Adrenal gland (tissue), 12 donors: Measurements from ENCODE around the gene CAVIN1. TPM values are rescaled to one million over a fixed set of nuclear protein-coding genes. Genes with fewer than 3 reads are reported as not detected.

Experiments
- DNase-seq, 7 donors: peaks; one replicate each; pipeline ENCODE4 v3.0.0-alpha.2; 2019 to 2020
- H3K27ac ChIP-seq, 5 donors: fragments of 200-600 bp; sonication (generic) in 4 of 5; 1 replicate in 3 of 5; 2 replicates in 2 of 5; pipeline versions ENCODE4 v1.5.1 to v1.8.0; 2016 to 2020; ENCODE audit warnings: mild to moderate bottlenecking in 1 of 5
- H3K27me3 ChIP-seq: fragments of 200-600 bp; 2 replicates; pipeline ENCODE4 v1.8.0; 2021
- H3K36me3 ChIP-seq, 2 donors: fragments of 200-600 bp; replicated peaks in 1 of 2; 1 replicate in 1 of 2; 2 replicates in 1 of 2; pipeline versions ENCODE4 v1.5.1 to v1.8.0; 2018 to 2022
- H3K4me1 ChIP-seq, 2 donors: fragments of 200-600 bp; replicated peaks in 1 of 2; 1 replicate in 1 of 2; 2 replicates in 1 of 2; pipeline versions ENCODE4 v1.5.1 to v1.8.0; 2018 to 2021
- H3K4me3 ChIP-seq, 4 donors: fragments of 200-600 bp; sonication (generic) in 3 of 4; one replicate each; pipeline ENCODE4 v1.5.1; 2016 to 2018
- H3K9me3 ChIP-seq, 3 donors: fragments of 200-600 bp; sonication (generic) in 1 of 3; replicated peaks in 1 of 3; 1 replicate in 2 of 3; 2 replicates in 1 of 3; pipeline versions ENCODE4 v1.5.1 to v1.8.0; 2016 to 2021
- CTCF ChIP-seq, 6 experiments: fragments of 450-650 bp in 4 of 6; fragments of 200-600 bp in 2 of 6; sonication (generic) in 1 of 6; IDR thresholded peaks; 1 replicate in 5 of 6; 2 replicates in 1 of 6; pipeline versions ENCODE4 v1.5.1 to v1.8.0; 2016 to 2021; ENCODE audit warnings: antibody characterized with exemption in 6 of 6, mild to moderate bottlenecking in 2 of 6, moderate library complexity in 1 of 6
- POLR2A ChIP-seq, 2 donors: fragments of 450-650 bp; IDR thresholded peaks; one replicate each; pipeline ENCODE4 v1.6.1; 2017; ENCODE audit warnings: antibody characterized with exemption in 2 of 2, mild to moderate bottlenecking in 2 of 2, moderate library complexity in 1 of 2
- WGBS, 4 donors: extraction: QIAGEN DNeasy Blood & Tissue Kit in 2 of 4; methylation state at CpG; one replicate each; pipeline versions ENCODE4 v1.1.5 to v1.1.7; 2013 to 2017; 5-methylcytosine and 5-hydroxymethylcytosine counted together
- intact Hi-C, 2 donors: fragments of 100-400 bp; cut with DNase I; formaldehyde crosslinking; loops; one replicate each; pipeline versions ENCODE4 v1.14.1 to v1.15.0; 2022 to 2023
- polyA plus RNA-seq, 3 donors: library from polyadenylated mRNA; stranded (reverse); fragments of 200-250 nt in 2 of 3; fragments of 350-450 nt in 1 of 3; fragmentation: Illumina TruSeq in 1 of 3; extraction: RNeasy Lipid Tissue Mini Kit (QIAGEN cat#74804) in 1 of 3; gene quantifications; one replicate each; pipeline ENCODE4 v1.2.3, GENCODE V29; 2013 to 2014
- total RNA-seq, 9 donors: library from RNA; depleted of rRNA in 4 of 9; stranded (reverse); fragments of >200 nt in 4 of 9; fragments of 120-200 nt in 1 of 9; fragmentation: NEBNext Ultra II Directional in 1 of 9; extraction: Animal tissue kit (Norgen Biotek cat#: 25700) in 1 of 9; gene quantifications; one replicate each; pipeline versions ENCODE4 v1.1.0 to v1.2.4, GENCODE V29; 2013 to 2023
- donor health status: healthy with polysubstance abuse.
- donor health status: Bipolar disorder and iron deficiency.
- donor health status: DM: yes; HTN: yes; CAD: no.
- donor health status: DM: no; HTN: no; CAD: no.
- donor health status: DM: no; HTN: no; CAD: no.
- donor health status: DM: yes; HTN: yes; CAD: no.

Gene CAVIN1
- total and polyA plus RNA-seq, 12 donors: 13.1 to 206 (median 132) TPM

- Histone ChIP-seq H3K27me3 (no peaks in the 10 kb centered on the region), H3K4me1 (peaks cover 33 to 47% of the 10 kb centered on the region in 2 donors), H3K27ac (peak overlapping the region in 4 of 5 donors; percentile 50 to 78 (median 68)), H3K36me3 (peaks cover 0 to 22% of the 10 kb centered on the region in 2 donors), H3K9me3 (no peaks in the 10 kb centered on the region), H3K4me3 (no peak overlapping the region)
- peak in 3 of 7 donors; percentile 40 to 73 (median 46) for DNase-seq
- WGBS, 4 donors: 51 to 57% (median 53%) methylated on average over 5 of the region's 5 CpGs
- TF ChIP-seq POLR2A (IDR thresholded peaks at IDR 0.05): no peak
- no peak for TF ChIP-seq CTCF (IDR thresholded peaks at IDR 0.05)
- intact Hi-C loops: loop anchor here in 1 of 2 donors (10.0 kb wide), 1 partner anchor 182 kb away; no protein-coding TSS in a partner anchor
Measured at GRCh38 chr17:42406615-42407288, 16.3 kb downstream of the CAVIN1 start.

- Histone ChIP-seq H3K27me3 (no peaks in the 10 kb centered on the region), H3K4me1 (peaks cover 33 to 47% of the 10 kb centered on the region in 2 donors), H3K27ac (peak overlapping the region in 3 of 5 donors; percentile 63 to 78 (median 72)), H3K9me3 (no peaks in the 10 kb centered on the region), H3K4me3 (no peak overlapping the region), H3K36me3 (peaks cover 0 to 22% of the 10 kb centered on the region in 2 donors)
- intact Hi-C loops: loop anchor here in 1 of 2 donors (2.0 to 10.0 kb wide), 2 partner anchors 83 to 181 kb away; no protein-coding TSS in a partner anchor
- 16 to 39% (median 36%) methylated on average over 14 to 26 of the region's 26 CpGs for WGBS, 4 donors
- DNase-seq: peak; percentile 77 to 94 (median 84)
- TF ChIP-seq POLR2A (IDR thresholded peaks at IDR 0.05) (no peak), CTCF (IDR thresholded peaks at IDR 0.05) (peak; percentile 69 to 95 (median 86))
Measured at GRCh38 chr17:42405963-42406495, 17.0 kb downstream of the CAVIN1 start.

- peaks cover 0 to 22% of the 10 kb centered on the region in 2 donors for H3K36me3 ChIP-seq
- H3K9me3 ChIP-seq: no peaks in the 10 kb centered on the region
- no peak overlapping the region for H3K27ac ChIP-seq
- no peak overlapping the region for H3K4me3 ChIP-seq
- peaks cover 33 to 40% of the 10 kb centered on the region in 2 donors for H3K4me1 ChIP-seq
- whole genome bisulfite sequencing, 4 donors: 85 to 92% (median 89%) methylated on average over 33 to 35 of the region's 35 CpGs
- H3K27me3 ChIP-seq: no peaks in the 10 kb centered on the region
- DNase-seq: no peak
- intact Hi-C loops: loop anchor here in 1 of 2 donors (2.0 to 10.0 kb wide), 2 partner anchors 82 to 180 kb away; no protein-coding TSS in a partner anchor
- no peak for TF ChIP-seq CTCF (IDR thresholded peaks at IDR 0.05)
- TF ChIP-seq POLR2A (IDR thresholded peaks at IDR 0.05): no peak
Measured at GRCh38 chr17:42405076-42405475, 18.0 kb downstream of the CAVIN1 start.

- DNase-seq: no peak
- H3K4me3 ChIP-seq: no peak overlapping the region
- peak overlapping the region in 1 of 5 donors; percentile 6 for H3K27ac ChIP-seq
- peaks cover 0 to 22% of the 10 kb centered on the region in 2 donors for H3K36me3 ChIP-seq
- no peaks in the 10 kb centered on the region for H3K9me3 ChIP-seq
- WGBS, 4 donors: 83 to 90% (median 84%) methylated on average over 40 to 63 of the region's 63 CpGs
- intact Hi-C loops: loop anchor here (2.0 to 10.0 kb wide), 3 partner anchors 82 to 180 kb away; no protein-coding TSS in a partner anchor
- peaks cover 27 to 35% of the 10 kb centered on the region in 2 donors for H3K4me1 ChIP-seq
- TF ChIP-seq POLR2A (IDR thresholded peaks at IDR 0.05): no peak
- TF ChIP-seq CTCF (IDR thresholded peaks at IDR 0.05): no peak
- H3K27me3 ChIP-seq: no peaks in the 10 kb centered on the region
Measured at GRCh38 chr17:42404326-42405055, 18.6 kb downstream of the CAVIN1 start.
